Caco-2 (cell line): Measurements from ENCODE around the gene KCND3. TPM values are rescaled to one million over a fixed set of nuclear protein-coding genes. Genes with fewer than 3 reads are reported as not detected.

Source experiments
- BruUV-seq: library from RNA; stranded (reverse); fragments of 400-500 nt; replicated peaks from 2 replicates; lab custom pipeline; 2021; lab: Mats Ljungman, UMichigan
- CTCF ChIA-PET: fragments of 300-600 bp; sonication (Branson Sonifier 250); formaldehyde crosslinking; loops from one replicate; lab custom pipeline; 2022; ENCODE audit warnings: antibody characterized with exemption; lab: Charles Lee
- POLR2A ChIA-PET: fragments of 300-600 bp; sonication (Branson Sonifier 250); formaldehyde crosslinking; loops from one replicate; lab custom pipeline; 2022; ENCODE audit warnings: antibody characterized with exemption; lab: Charles Lee
- DNase-seq, 2 experiments: peaks; one replicate each; pipeline versions ENCODE4 v3.0.0 to v3.0.0-alpha.2; 2020 to 2022
- H3K27me3 ChIP-seq: replicated peaks from 2 replicates; pipeline ENCODE4 v1.6.0; 2011; ENCODE audit warnings: low read length; ENCODE audit not compliant: control insufficient read depth, insufficient read depth
- H3K36me3 ChIP-seq: 2 replicates; pipeline ENCODE4 v1.5.1; 2011; ENCODE audit warnings: low read length; ENCODE audit not compliant: control insufficient read depth, insufficient read depth
- H3K4me1 ChIP-seq: fragments of 250-450 bp; sonication (Bioruptor Pico); 2 replicates; pipeline ENCODE4 v1.5.1; 2020; ENCODE audit warnings: mild to moderate bottlenecking
- H3K4me3 ChIP-seq: 2 replicates; pipeline ENCODE4 v1.5.1; 2011; ENCODE audit warnings: low read depth, mild to moderate bottlenecking, control low read depth, low read length
- H3K9me3 ChIP-seq: fragments of 250-450 bp; sonication (Bioruptor Pico); 2 replicates; pipeline ENCODE4 v1.5.1; 2020; ENCODE audit warnings: mild to moderate bottlenecking, moderate library complexity
- H3K27ac Mint-ChIP-seq: one replicate; pipeline ENCODE4 v1.8.0; 2022; ENCODE audit warnings: mixed read lengths; ENCODE audit not compliant: unreplicated experiment
- H3K27me3 Mint-ChIP-seq: one replicate; pipeline ENCODE4 v1.8.0; 2022; ENCODE audit warnings: mixed read lengths; ENCODE audit not compliant: insufficient read depth, unreplicated experiment
- H3K36me3 Mint-ChIP-seq: one replicate; pipeline ENCODE4 v1.8.0; 2022; ENCODE audit warnings: mild to moderate bottlenecking, mixed read lengths; ENCODE audit not compliant: insufficient read depth, unreplicated experiment
- H3K4me1 Mint-ChIP-seq: one replicate; pipeline ENCODE4 v1.8.0; 2022; ENCODE audit warnings: low read depth, mixed read lengths; ENCODE audit not compliant: unreplicated experiment
- H3K4me3 Mint-ChIP-seq: one replicate; pipeline ENCODE4 v1.8.0; 2022; ENCODE audit warnings: mild to moderate bottlenecking, moderate library complexity, mixed read lengths; ENCODE audit not compliant: unreplicated experiment
- H3K9me3 Mint-ChIP-seq: one replicate; pipeline ENCODE4 v1.8.0; 2022; ENCODE audit warnings: mixed read lengths; ENCODE audit not compliant: unreplicated experiment
- intact Hi-C: fragments of 100-400 bp; cut with micrococcal nuclease; formaldehyde crosslinking; loops from one replicate; pipeline ENCODE4 v1.10.0; 2022; ENCODE audit not compliant: unreplicated experiment
- total RNA-seq: library from RNA; stranded (reverse); gene quantifications from 2 replicates; pipeline ENCODE4 v1.2.3, GENCODE V29; 2022
- TF ChIP-seq, protein P1 (sequence below), 2 experiments: fragments of 200-600 bp in 1 of 2; IDR thresholded peaks; 1 replicate in 1 of 2; 2 replicates in 1 of 2; pipeline versions ENCODE4 v1.5.1 to v1.8.0; 2011 to 2022; ENCODE audit warnings: antibody characterized with exemption in 1 of 2, control low read depth in 1 of 2, inconsistent platforms in 1 of 2, low read depth in 1 of 2, low read length in 1 of 2, mild to moderate bottlenecking in 1 of 2, moderate library complexity in 1 of 2; ENCODE audit not compliant: insufficient read depth in 1 of 2, severe bottlenecking in 1 of 2, unreplicated experiment in 1 of 2

The KCND3 gene
- total RNA-seq, 1 experiment from 2014 or later, result 5.1 TPM

DNA sequence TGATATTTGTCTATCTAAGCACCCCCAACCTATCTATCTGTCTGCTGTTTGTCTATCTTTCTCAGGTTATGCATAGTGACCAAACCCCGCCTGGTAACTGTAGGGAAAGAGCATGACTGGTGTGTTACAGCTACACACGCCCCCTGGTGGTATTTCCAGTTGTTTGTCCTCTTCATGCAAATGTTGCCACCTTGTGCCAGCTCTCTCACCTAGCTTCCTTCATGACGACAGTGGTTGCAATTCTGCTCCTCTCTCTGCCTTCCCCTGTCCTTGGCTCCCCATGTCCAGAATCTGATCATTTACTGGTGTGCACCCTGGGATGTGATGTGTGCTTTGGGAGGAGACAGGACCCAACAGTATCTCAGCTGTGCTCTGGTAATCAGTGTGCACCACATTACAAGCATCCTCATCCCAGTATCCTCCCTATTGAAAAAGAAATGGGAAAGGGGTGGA is 242.2 kb downstream of the KCND3 start:
- no peak overlapping the region for H3K4me3 Mint-ChIP-seq
- Histone ChIP-seq H3K4me1 (no peaks in the 10 kb centered on the region), H3K27me3 (no peaks in the 10 kb centered on the region), H3K4me3 (no peak overlapping the region), H3K9me3 (no peaks in the 10 kb centered on the region), H3K36me3 (no peaks in the 10 kb centered on the region)
- no peaks in the 10 kb centered on the region for H3K4me1 Mint-ChIP-seq
- POLR2A ChIA-PET, result interaction anchor here (0.6 kb wide), 1 partner anchor 34 kb away, joined by 3 read pairs; no protein-coding TSS in a partner anchor
- H3K9me3 Mint-ChIP-seq, result no peaks in the 10 kb centered on the region
- no peak overlapping the region for H3K27ac Mint-ChIP-seq
- intact Hi-C loops, result loop anchor here (1.0 kb wide), 2 partner anchors 32 to 266 kb away; no protein-coding TSS in a partner anchor
- BruUV-seq, result no TSS peak
- H3K36me3 Mint-ChIP-seq, result no peaks in the 10 kb centered on the region
- CTCF ChIA-PET, result interaction anchor here (0.5 to 1.9 kb wide), 8 partner anchors 8 to 299 kb away, joined by 3 to 30 read pairs (median 4); partner anchors contain the start of gene INKA2
- TF ChIP-seq, protein P1, sequence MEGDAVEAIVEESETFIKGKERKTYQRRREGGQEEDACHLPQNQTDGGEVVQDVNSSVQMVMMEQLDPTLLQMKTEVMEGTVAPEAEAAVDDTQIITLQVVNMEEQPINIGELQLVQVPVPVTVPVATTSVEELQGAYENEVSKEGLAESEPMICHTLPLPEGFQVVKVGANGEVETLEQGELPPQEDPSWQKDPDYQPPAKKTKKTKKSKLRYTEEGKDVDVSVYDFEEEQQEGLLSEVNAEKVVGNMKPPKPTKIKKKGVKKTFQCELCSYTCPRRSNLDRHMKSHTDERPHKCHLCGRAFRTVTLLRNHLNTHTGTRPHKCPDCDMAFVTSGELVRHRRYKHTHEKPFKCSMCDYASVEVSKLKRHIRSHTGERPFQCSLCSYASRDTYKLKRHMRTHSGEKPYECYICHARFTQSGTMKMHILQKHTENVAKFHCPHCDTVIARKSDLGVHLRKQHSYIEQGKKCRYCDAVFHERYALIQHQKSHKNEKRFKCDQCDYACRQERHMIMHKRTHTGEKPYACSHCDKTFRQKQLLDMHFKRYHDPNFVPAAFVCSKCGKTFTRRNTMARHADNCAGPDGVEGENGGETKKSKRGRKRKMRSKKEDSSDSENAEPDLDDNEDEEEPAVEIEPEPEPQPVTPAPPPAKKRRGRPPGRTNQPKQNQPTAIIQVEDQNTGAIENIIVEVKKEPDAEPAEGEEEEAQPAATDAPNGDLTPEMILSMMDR (IDR thresholded peaks at IDR 0.05; ENCODE audit: insufficient read depth in 1 of 2, low read depth in 1 of 2, low read length in 1 of 2, severe bottlenecking in 1 of 2, unreplicated experiment in 1 of 2), result peak; percentile 60 to 74
- DNase-seq, result peak; percentile 76 to 80
- no peaks in the 10 kb centered on the region for H3K27me3 Mint-ChIP-seq

DNA sequence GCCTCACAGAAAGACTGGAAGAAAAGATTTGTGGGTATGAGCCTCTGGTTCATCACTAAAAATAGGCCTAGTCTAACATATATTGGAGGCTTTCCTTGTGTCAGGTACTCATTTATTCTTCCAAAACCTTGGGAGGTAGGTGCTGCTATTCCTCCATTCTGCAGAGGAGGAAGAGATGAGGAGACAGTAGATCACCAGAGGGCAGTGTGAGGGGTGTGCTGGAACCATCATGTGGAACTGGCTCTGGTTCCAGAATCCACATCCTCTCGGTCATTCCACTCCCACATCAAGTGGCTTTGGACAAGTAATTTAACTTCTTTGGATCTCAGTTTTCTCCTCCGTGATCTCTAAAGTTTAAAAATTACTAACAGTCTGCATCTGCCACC is 242.9 kb downstream of the KCND3 start:
- no peaks in the 10 kb centered on the region for H3K4me1 Mint-ChIP-seq
- ChIA-PET CTCF (interaction anchor here (0.5 to 1.9 kb wide), 8 partner anchors 8 to 298 kb away, joined by 3 to 30 read pairs (median 4); partner anchors contain the start of gene INKA2), POLR2A (interaction anchor here (0.6 kb wide), 1 partner anchor 33 kb away, joined by 3 read pairs; no protein-coding TSS in a partner anchor)
- DNase-seq, result no peak
- H3K27ac Mint-ChIP-seq, result no peak overlapping the region
- no peaks in the 10 kb centered on the region for H3K27me3 Mint-ChIP-seq
- BruUV-seq, result no TSS peak
- no peaks in the 10 kb centered on the region for H3K4me1 ChIP-seq
- no peaks in the 10 kb centered on the region for H3K36me3 Mint-ChIP-seq
- H3K9me3 ChIP-seq, result no peaks in the 10 kb centered on the region
- no peak overlapping the region for H3K4me3 ChIP-seq
- TF ChIP-seq, protein P1 (IDR thresholded peaks at IDR 0.05; ENCODE audit: insufficient read depth in 1 of 2, low read depth in 1 of 2, low read length in 1 of 2, severe bottlenecking in 1 of 2, unreplicated experiment in 1 of 2), result no peak
- no peak overlapping the region for H3K4me3 Mint-ChIP-seq
- intact Hi-C loops, result no loop called here
- no peaks in the 10 kb centered on the region for H3K9me3 Mint-ChIP-seq
- H3K36me3 ChIP-seq, result no peaks in the 10 kb centered on the region
- no peaks in the 10 kb centered on the region for H3K27me3 ChIP-seq

DNA sequence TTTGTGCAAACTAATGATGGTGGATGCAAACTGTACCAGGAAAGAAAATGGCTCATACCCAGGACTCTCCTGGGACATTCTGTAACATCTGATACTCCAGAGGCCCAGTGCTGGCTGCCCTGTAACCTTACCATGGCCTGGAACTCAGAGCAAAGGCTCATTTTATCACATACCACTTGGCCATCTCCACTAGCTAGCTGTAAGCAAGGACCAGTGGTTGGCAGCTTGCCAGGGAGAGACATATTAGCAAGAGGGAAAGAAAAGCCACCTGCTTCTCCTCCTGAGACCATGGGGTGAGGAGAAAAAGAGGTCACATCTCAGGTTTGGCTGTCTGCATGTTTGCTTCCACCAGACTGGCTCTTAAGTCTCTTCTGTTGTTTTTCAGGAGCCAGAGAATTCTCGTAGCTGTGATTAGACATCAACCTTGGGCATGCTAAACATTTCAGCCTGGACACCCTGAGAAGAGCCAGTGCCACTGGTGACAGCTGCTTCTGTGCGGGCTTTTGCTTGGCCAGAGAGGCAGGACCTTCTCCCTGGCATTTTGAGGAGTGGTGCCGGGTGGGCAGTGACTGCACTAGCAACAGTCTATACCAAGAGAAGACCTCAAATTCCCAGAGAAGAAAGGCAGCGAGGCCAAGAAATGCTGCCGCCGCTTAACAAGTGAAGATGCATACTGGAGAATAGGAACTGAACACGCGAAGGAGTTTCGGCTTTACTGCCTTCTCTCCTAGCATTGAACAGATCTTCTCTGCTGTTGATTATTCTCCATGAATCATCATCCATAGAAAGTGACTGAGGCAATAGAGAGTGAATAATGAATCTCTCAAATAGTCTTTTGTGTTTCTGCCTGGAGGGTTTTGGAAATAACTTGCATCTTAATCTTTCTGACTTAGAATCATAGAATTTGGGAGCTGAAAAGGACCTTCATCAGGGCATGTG is 243.5 kb downstream of the KCND3 start:
- no peaks in the 10 kb centered on the region for H3K27me3 ChIP-seq
- intact Hi-C loops, result no loop called here
- no TSS peak for BruUV-seq
- no peak overlapping the region for H3K4me3 ChIP-seq
- POLR2A ChIA-PET, result no interaction called here
- H3K36me3 ChIP-seq, result no peaks in the 10 kb centered on the region
- no peaks in the 10 kb centered on the region for H3K36me3 Mint-ChIP-seq
- H3K27me3 Mint-ChIP-seq, result no peaks in the 10 kb centered on the region
- no peaks in the 10 kb centered on the region for H3K4me1 Mint-ChIP-seq
- no peak overlapping the region for H3K4me3 Mint-ChIP-seq
- CTCF ChIA-PET, result interaction anchor here (1.4 to 1.9 kb wide), 2 partner anchors 31 to 264 kb away, joined by 14 to 30 read pairs; no protein-coding TSS in a partner anchor
- H3K9me3 ChIP-seq, result no peaks in the 10 kb centered on the region
- H3K4me1 ChIP-seq, result no peaks in the 10 kb centered on the region; the same call in 1 of the 2 replicates
- no peaks in the 10 kb centered on the region for H3K9me3 Mint-ChIP-seq
- DNase-seq, result no peak
- TF ChIP-seq, protein P1 (IDR thresholded peaks at IDR 0.05; ENCODE audit: insufficient read depth in 1 of 2, low read depth in 1 of 2, low read length in 1 of 2, severe bottlenecking in 1 of 2, unreplicated experiment in 1 of 2), result no peak
- H3K27ac Mint-ChIP-seq, result no peak overlapping the region
